DMS114 treated with DMSO at 0.1 percent for 48 hours (cell line): ENCODE results near the gene PSMB5.
"Not testable (repeated sequence)": the region's sequence is repeated elsewhere in the genome, so short reads cannot be mapped to it uniquely, and the experiment has no call there.

ENCODE experiments used
- DNase-seq: peaks from one replicate; lab custom pipeline; 2025; ENCODE audit not compliant: unreplicated experiment; lab: John Stamatoyannopoulos, UW

PSMB5 gene

GRCh38 chr14:23020143-23021128 lies 14.3 kb downstream of the PSMB5 start:
- no peak for DNase-seq

- DNase-seq = no peak
Measured at GRCh38 chr14:23018107-23018506, 16.6 kb downstream of the PSMB5 start.

- DNase-seq = no peak
Measured at GRCh38 chr14:23017091-23017490, 17.6 kb downstream of the PSMB5 start.

- DNase-seq = no peak
Measured at GRCh38 chr14:23015618-23016017, 19.1 kb downstream of the PSMB5 start.

- not testable (repeated sequence) for DNase-seq
Measured at GRCh38 chr14:23013749-23014054, 21.0 kb downstream of the PSMB5 start.

- no peak for DNase-seq
Measured at GRCh38 chr14:23013054-23013748, 21.5 kb downstream of the PSMB5 start.

GRCh38 chr14:23009939-23010726 lies 24.6 kb downstream of the PSMB5 start, which contains the start of gene C14orf93:
TSS of gene C14orf93 (minus strand) at chr14:23010143. CDS start at chr14:22999023, 11,120 bp downstream.
- DNase-seq = peak; percentile 64

GRCh38 chr14:23009483-23009938 lies 25.2 kb downstream of the PSMB5 start:
- DNase-seq = no peak

- no peak for DNase-seq
Measured at GRCh38 chr14:23008831-23009230, 25.9 kb downstream of the PSMB5 start.

- peak; percentile 96 for DNase-seq
Measured at GRCh38 chr14:23006544-23007419, 27.9 kb downstream of the PSMB5 start.

- DNase-seq = no peak
Measured at GRCh38 chr14:23006188-23006534, 28.5 kb downstream of the PSMB5 start.

GRCh38 chr14:23005451-23006187 lies 29.1 kb downstream of the PSMB5 start:
- DNase-seq = no peak

GRCh38 chr14:23004274-23004673 lies 30.4 kb downstream of the PSMB5 start:
- DNase-seq = not testable (repeated sequence)

GRCh38 chr14:23002592-23002991 lies 32.1 kb downstream of the PSMB5 start:
- no peak for DNase-seq

- DNase-seq = no peak
Measured at GRCh38 chr14:23000860-23001259, 33.8 kb downstream of the PSMB5 start.

- DNase-seq = no peak
Measured at GRCh38 chr14:22998329-22999012, 36.2 kb downstream of the PSMB5 start.

GRCh38 chr14:22997676-22998323 lies 36.9 kb downstream of the PSMB5 start:
- no peak for DNase-seq
